Suprapubic skin (tissue), 4 donors: ENCODE data around the gene TOR1AIP2.

Source experiments
- CTCF ChIP-seq, 2 donors: fragments of 200-600 bp in 1 of 2; fragments of 450-650 bp in 1 of 2; sonication (generic) in 1 of 2; IDR thresholded peaks; one replicate each; pipeline ENCODE4 v1.5.1; 2016 to 2019; ENCODE audit warnings: antibody characterized with exemption in 2 of 2, mild to moderate bottlenecking in 1 of 2, moderate library complexity in 1 of 2
- EP300 ChIP-seq: sonication (generic); formaldehyde crosslinking; IDR thresholded peaks from one replicate; pipeline ENCODE4 v1.6.1; 2017; ENCODE audit warnings: antibody characterized with exemption
- POLR2A ChIP-seq, 2 donors: fragments of 450-650 bp; IDR thresholded peaks; one replicate each; pipeline ENCODE4 v1.6.1; 2017; ENCODE audit warnings: antibody characterized with exemption in 2 of 2, mild to moderate bottlenecking in 2 of 2, moderate library complexity in 2 of 2
- POLR2AphosphoS5 ChIP-seq, 3 donors: sonication (generic); formaldehyde crosslinking; IDR thresholded peaks; one replicate each; pipeline ENCODE4 v1.6.1; 2017; ENCODE audit warnings: antibody characterized with exemption in 3 of 3

GRCh38 chr1:179806333-179806732 lies 71.3 kb downstream of the TOR1AIP2 start:
- TF ChIP-seq CTCF (IDR thresholded peaks at IDR 0.05) (no peak), POLR2A (IDR thresholded peaks at IDR 0.05) (no peak), POLR2AphosphoS5 (IDR thresholded peaks at IDR 0.05) (no peak), EP300 (no peak)
